ENCODE data around the gene HBS1L.

Gene HBS1L

GRCh38 chr6:135013211-135013610 is 41.4 kb downstream of the HBS1L start:
- TF ChIP-seq CTCF (conservative IDR thresholded peaks at IDR 0.05; ENCODE audit: low read length): no peak
- DNase-seq (ENCODE audit: low read depth): no peak

GRCh38 chr6:135012764-135013163 is 41.9 kb downstream of the HBS1L start:
- peak; percentile 82 for DNase-seq (ENCODE audit: low read depth)
- no peak for TF ChIP-seq CTCF (conservative IDR thresholded peaks at IDR 0.05; ENCODE audit: low read length)
- H3K4me3 ChIP-seq (ENCODE audit: low read length): no peak overlapping the region

More at GRCh38 chr6:135013211-135013610, 41.4 kb downstream of the HBS1L start:
- no peak overlapping the region for H3K4me3 ChIP-seq (ENCODE audit: low read length)

- DNase-seq (ENCODE audit: low read depth): no peak
- no peak overlapping the region for H3K4me3 ChIP-seq (ENCODE audit: low read length)
- no peak for TF ChIP-seq CTCF (conservative IDR thresholded peaks at IDR 0.05; ENCODE audit: low read length)
These were observed 42.3 kb downstream of the HBS1L start for GRCh38 chr6:135012349-135012748.

- no peak overlapping the region for H3K4me3 ChIP-seq (ENCODE audit: low read length)
- no peak for TF ChIP-seq CTCF (conservative IDR thresholded peaks at IDR 0.05; ENCODE audit: low read length)
- DNase-seq (ENCODE audit: low read depth): no peak
These were observed 45.7 kb downstream of the HBS1L start for GRCh38 chr6:135008941-135009290.

- no peak for DNase-seq (ENCODE audit: low read depth)
- H3K4me3 ChIP-seq (ENCODE audit: low read length): no peak overlapping the region
- TF ChIP-seq CTCF (conservative IDR thresholded peaks at IDR 0.05; ENCODE audit: low read length): no peak
These were observed 46.3 kb downstream of the HBS1L start for GRCh38 chr6:135008072-135008940.

- no peak overlapping the region for H3K4me3 ChIP-seq (ENCODE audit: low read length)
- TF ChIP-seq CTCF (conservative IDR thresholded peaks at IDR 0.05; ENCODE audit: low read length): no peak
- DNase-seq (ENCODE audit: low read depth): no peak
These were observed 48.2 kb downstream of the HBS1L start for GRCh38 chr6:135006386-135006914.

- TF ChIP-seq CTCF (conservative IDR thresholded peaks at IDR 0.05; ENCODE audit: low read length): no peak
- H3K4me3 ChIP-seq (ENCODE audit: low read length): no peak overlapping the region
- no peak for DNase-seq (ENCODE audit: low read depth)
These were observed 50.2 kb downstream of the HBS1L start for GRCh38 chr6:135004399-135004798.
